CD4-positive, alpha-beta T cell treated with Interleukin-6 for 4 hours (primary cell): ENCODE measurements around the gene ZNF311.
"Not testable (repeated sequence)": the region's sequence is repeated elsewhere in the genome, so short reads cannot be mapped to it uniquely, and the experiment has no call there.

ENCODE experiments used
- DNase-seq: peaks from one replicate; pipeline ENCODE4 v3.0.0-alpha.2; 2020; ENCODE audit warnings: mixed read lengths

Gene ZNF311

GRCh38 chr6:28982476-28983266 lies 22.4 kb downstream of the ZNF311 start:
- DNase-seq = peak; percentile 24

- DNase-seq = peak; percentile 73
These were observed 23.2 kb downstream of the ZNF311 start for GRCh38 chr6:28981833-28982475.

- DNase-seq = peak; percentile 80
These were observed 23.7 kb downstream of the ZNF311 start for GRCh38 chr6:28981431-28981832.

GRCh38 chr6:28980852-28981430 lies 24.2 kb downstream of the ZNF311 start:
- peak; percentile 39 for DNase-seq

- peak; percentile 10 for DNase-seq
These were observed 24.8 kb downstream of the ZNF311 start for GRCh38 chr6:28980137-28980851.

GRCh38 chr6:28979679-28980078 lies 25.4 kb downstream of the ZNF311 start:
- DNase-seq = no peak

GRCh38 chr6:28978959-28979561 lies 26.1 kb downstream of the ZNF311 start:
- no peak for DNase-seq

- no peak for DNase-seq
These were observed 27.0 kb downstream of the ZNF311 start for GRCh38 chr6:28978133-28978491.

GRCh38 chr6:28977341-28978132 lies 27.6 kb downstream of the ZNF311 start:
- DNase-seq = peak; percentile 49

GRCh38 chr6:28976677-28977076 lies 28.4 kb downstream of the ZNF311 start:
- no peak for DNase-seq

- no peak for DNase-seq
These were observed 30.6 kb downstream of the ZNF311 start for GRCh38 chr6:28974505-28974904.

GRCh38 chr6:28970056-28970455 lies 35.1 kb downstream of the ZNF311 start:
- DNase-seq = not testable (repeated sequence)

GRCh38 chr6:28969129-28969528 lies 36.0 kb downstream of the ZNF311 start:
- no peak for DNase-seq

- no peak for DNase-seq
These were observed 36.6 kb downstream of the ZNF311 start for GRCh38 chr6:28968476-28968875.

- no peak for DNase-seq
These were observed 39.4 kb downstream of the ZNF311 start for GRCh38 chr6:28965706-28966105.

- DNase-seq = no peak
These were observed 44.1 kb downstream of the ZNF311 start for GRCh38 chr6:28960846-28961500.

- DNase-seq = not testable (repeated sequence)
These were observed 46.4 kb downstream of the ZNF311 start for GRCh38 chr6:28958561-28959243.

GRCh38 chr6:28957795-28958314 lies 47.3 kb downstream of the ZNF311 start:
- not testable (repeated sequence) for DNase-seq

- no peak for DNase-seq
These were observed 48.8 kb downstream of the ZNF311 start for GRCh38 chr6:28956331-28956730.

- no peak for DNase-seq
These were observed 51.4 kb downstream of the ZNF311 start for GRCh38 chr6:28953585-28954258.
